CD4-positive, alpha-beta T cell treated with Interleukin-12 subunit alpha and Interleukin-12 subunit beta, for 1 hour (primary cell): ENCODE data around the gene GAB4.
"Not testable (repeated sequence)": the region's sequence is repeated elsewhere in the genome, so short reads cannot be mapped to it uniquely, and the experiment has no call there.

Experiments used
- DNase-seq: peaks from one replicate; pipeline ENCODE4 v3.0.0-alpha.2; 2020

Gene GAB4

GRCh38 chr22:16957781-16958180 lies 50.2 kb downstream of the GAB4 start:
- no peak for DNase-seq

- no peak for DNase-seq
Observed at GRCh38 chr22:16956290-16956689, 51.7 kb downstream of the GAB4 start.

GRCh38 chr22:16955678-16956210 lies 52.3 kb downstream of the GAB4 start:
- DNase-seq = peak; percentile 5

- DNase-seq = no peak
Observed at GRCh38 chr22:16955081-16955480, 52.9 kb downstream of the GAB4 start.

- no peak for DNase-seq
Observed at GRCh38 chr22:16954060-16954403, 54.0 kb downstream of the GAB4 start.

GRCh38 chr22:16953206-16954059 lies 54.6 kb downstream of the GAB4 start:
- DNase-seq = no peak

- no peak for DNase-seq
Observed at GRCh38 chr22:16949561-16949960, 58.5 kb downstream of the GAB4 start.

GRCh38 chr22:16937811-16938210 lies 70.2 kb downstream of the GAB4 start:
- DNase-seq = no peak

GRCh38 chr22:16937209-16937608 lies 70.8 kb downstream of the GAB4 start:
- DNase-seq = not testable (repeated sequence)

GRCh38 chr22:16936625-16937024 lies 71.4 kb downstream of the GAB4 start:
- DNase-seq = no peak

- no peak for DNase-seq
Observed at GRCh38 chr22:16935209-16935608, 72.8 kb downstream of the GAB4 start.

GRCh38 chr22:16933291-16934282 lies 74.4 kb downstream of the GAB4 start:
- DNase-seq = no peak

GRCh38 chr22:16932577-16932976 lies 75.4 kb downstream of the GAB4 start:
- DNase-seq = no peak

GRCh38 chr22:16925407-16925966 lies 82.5 kb downstream of the GAB4 start:
- no peak for DNase-seq

GRCh38 chr22:16922706-16923105 lies 85.3 kb downstream of the GAB4 start:
- DNase-seq = no peak

GRCh38 chr22:16922076-16922475 lies 85.9 kb downstream of the GAB4 start:
- DNase-seq = no peak

- DNase-seq = peak; percentile 50
Observed at GRCh38 chr22:16917144-16918003, 90.6 kb downstream of the GAB4 start.

GRCh38 chr22:16915701-16916100 lies 92.3 kb downstream of the GAB4 start:
- no peak for DNase-seq

- not testable (repeated sequence) for DNase-seq
Observed at GRCh38 chr22:16914911-16915310, 93.1 kb downstream of the GAB4 start.

- no peak for DNase-seq
Observed at GRCh38 chr22:16914006-16914405, 94.0 kb downstream of the GAB4 start.

- no peak for DNase-seq
Observed at GRCh38 chr22:16912281-16912680, 95.7 kb downstream of the GAB4 start.
